Keratinocyte (primary cell): ENCODE data around the gene SLC19A1. TPM values are rescaled to one million over a fixed set of nuclear protein-coding genes. Genes with fewer than 3 reads are reported as not detected.
A peak's percentile ranks its signal among the peaks of the same experiment; 100 is the strongest.

Experiments used
- DNase-seq: peaks from one replicate; pipeline ENCODE4 v3.0.0-alpha.2; 2011; ENCODE audit warnings: low read depth, missing footprints, low spot score
- FAIRE-seq: peaks from 2 replicates; lab custom pipeline; 2011; peaks lifted over from hg19 to GRCh38; lab: Jason Lieb, UNC
- H2AFZ ChIP-seq: 2 replicates; pipeline ENCODE4 v1.6.0; 2012; ENCODE audit warnings: low read length, control low read depth, inconsistent platforms; ENCODE audit not compliant: control insufficient read depth
- H3K27ac ChIP-seq: 2 replicates; pipeline ENCODE4 v1.5.1; 2011; ENCODE audit warnings: low read length; ENCODE audit not compliant: control insufficient read depth, insufficient read depth
- H3K27me3 ChIP-seq: 3 replicates; pipeline ENCODE4 v1.6.0; 2011; ENCODE audit warnings: low read length; ENCODE audit not compliant: control insufficient read depth, insufficient read depth; ENCODE audit errors: extremely low read depth
- H3K36me3 ChIP-seq, 2 experiments: 2 replicates in 1 of 2; 3 replicates in 1 of 2; pipeline ENCODE4 v1.5.1; 2011; ENCODE audit warnings: low read length in 2 of 2, mild to moderate bottlenecking in 1 of 2; ENCODE audit not compliant: control insufficient read depth in 2 of 2, insufficient read depth in 2 of 2; ENCODE audit errors: extremely low read depth in 1 of 2
- H3K4me1 ChIP-seq: 3 replicates; pipeline ENCODE4 v1.5.1; 2011; ENCODE audit warnings: low read length; ENCODE audit not compliant: control insufficient read depth, insufficient read depth; ENCODE audit errors: extremely low read depth
- H3K4me2 ChIP-seq: 3 replicates; pipeline ENCODE4 v1.6.0; 2011; ENCODE audit warnings: low read depth, low read length; ENCODE audit not compliant: control insufficient read depth, insufficient read depth; ENCODE audit errors: extremely low read depth
- H3K4me3 ChIP-seq, 3 experiments: fragments of 200-600 bp in 1 of 3; sonication (generic) in 1 of 3; 2 replicates in 2 of 3; 3 replicates in 1 of 3; pipeline ENCODE4 v1.5.1; 2011 to 2016; ENCODE audit warnings: low read length in 3 of 3, mild to moderate bottlenecking in 3 of 3, control low read depth in 2 of 3, inconsistent platforms in 1 of 3, low read depth in 1 of 3, mixed read lengths in 1 of 3, mixed run types in 1 of 3, moderate library complexity in 1 of 3; ENCODE audit not compliant: control insufficient read depth in 2 of 3, insufficient read depth in 2 of 3; ENCODE audit errors: extremely low read depth in 1 of 3
- H3K79me2 ChIP-seq: 2 replicates; pipeline ENCODE4 v1.6.0; 2012; ENCODE audit warnings: low read length; ENCODE audit not compliant: control insufficient read depth, insufficient read depth
- H3K9ac ChIP-seq: 3 replicates; pipeline ENCODE4 v1.6.0; 2011; ENCODE audit warnings: low read length; ENCODE audit not compliant: control insufficient read depth, insufficient read depth; ENCODE audit errors: extremely low read depth
- H3K9me1 ChIP-seq: 3 replicates; pipeline ENCODE4 v1.6.0; 2011; ENCODE audit warnings: low read length; ENCODE audit not compliant: control insufficient read depth, insufficient read depth; ENCODE audit errors: extremely low read depth
- H3K9me3 ChIP-seq: 2 replicates; pipeline ENCODE4 v1.5.1; 2012; ENCODE audit warnings: low read depth, low read length; ENCODE audit not compliant: control insufficient read depth
- H4K20me1 ChIP-seq: 3 replicates; pipeline ENCODE4 v1.6.0; 2011; ENCODE audit warnings: low read length; ENCODE audit not compliant: control insufficient read depth, insufficient read depth; ENCODE audit errors: extremely low read depth
- EZH2 ChIP-seq: IDR thresholded peaks from one replicate; pipeline ENCODE4 v1.6.1; 2012; ENCODE audit warnings: inconsistent platforms, mild to moderate bottlenecking, low read length, moderate library complexity
- dilution Hi-C: fragments of 300-500 bp; cut with MboI; formaldehyde crosslinking; loops from one replicate; pipeline ENCODE4 v1.7.0; 2020; ENCODE audit warnings: low sequenced_read_pairs; ENCODE audit not compliant: extremely low pct_ligation_motif_present
- polyA plus RNA-seq, 5 experiments: library from polyadenylated mRNA; depleted of rRNA in 3 of 5; stranded (reverse) in 3 of 5; stranded (forward) in 1 of 5; unstranded in 1 of 5; fragments of >200 nt; gene quantifications; 1 replicate in 1 of 5; 2 replicates in 3 of 5; 3 replicates in 1 of 5; pipeline versions ENCODE4 v1.2.1 to v1.2.3, GENCODE V29; 2011 to 2012; ENCODE audit warnings: missing spikeins in 2 of 5, low read depth in 1 of 5, low replicate concordance in 1 of 5
- TF ChIP-seq, protein P1 (sequence below), 3 experiments: IDR thresholded peaks in 1 of 3; conservative IDR thresholded peaks in 1 of 3; optimal IDR thresholded peaks in 1 of 3; 2 replicates in 2 of 3; 3 replicates in 1 of 3; pipeline versions ENCODE3 to v1.5.1; 2011; ENCODE audit warnings: low read length in 3 of 3, mild to moderate bottlenecking in 3 of 3, moderate library complexity in 2 of 3, control low read depth in 1 of 3, inconsistent platforms in 1 of 3; ENCODE audit not compliant: insufficient read depth in 2 of 3; ENCODE audit errors: extremely low read depth in 1 of 3

Gene SLC19A1
- polyA plus RNA-seq, 1 donor (not counting 4 experiments of a cell fraction or from before 2014, with no cell fraction given): 3.8 TPM

DNA sequence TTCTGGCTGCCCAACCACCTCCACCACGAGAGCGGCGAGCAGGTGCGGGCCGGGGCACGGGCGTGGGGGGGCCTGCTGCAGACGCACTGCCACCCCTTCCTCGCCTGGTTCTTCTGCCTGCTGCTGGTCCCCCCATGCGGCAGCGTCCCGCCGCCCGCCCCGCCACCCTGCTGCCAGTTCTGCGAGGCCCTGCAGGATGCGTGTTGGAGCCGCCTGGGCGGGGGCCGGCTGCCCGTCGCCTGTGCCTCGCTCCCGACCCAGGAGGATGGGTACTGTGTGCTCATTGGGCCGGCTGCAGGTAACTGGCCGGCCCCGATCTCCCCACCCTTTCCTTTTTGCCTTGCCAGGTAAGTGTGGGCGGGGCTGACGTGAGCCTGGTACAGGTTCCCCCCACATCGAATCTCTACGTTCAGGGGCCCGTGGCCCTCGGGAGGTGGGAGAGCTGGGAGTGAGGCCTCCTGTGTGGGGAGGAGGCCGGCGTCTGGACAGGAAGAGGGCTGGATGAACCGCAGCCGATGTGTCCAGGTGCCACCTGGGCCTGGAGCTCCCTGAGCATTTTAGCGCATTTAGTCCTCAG is 85.6 kb downstream of the SLC19A1 start:
- peaks cover 26% of the 10 kb centered on the region for H3K4me1 ChIP-seq
- H3K27ac ChIP-seq: no peak overlapping the region
- H3K79me2 ChIP-seq: peaks cover 11% of the 10 kb centered on the region
- H2AFZ ChIP-seq: no peak overlapping the region
- no peaks in the 10 kb centered on the region for H3K27me3 ChIP-seq
- TF ChIP-seq, protein P1, sequence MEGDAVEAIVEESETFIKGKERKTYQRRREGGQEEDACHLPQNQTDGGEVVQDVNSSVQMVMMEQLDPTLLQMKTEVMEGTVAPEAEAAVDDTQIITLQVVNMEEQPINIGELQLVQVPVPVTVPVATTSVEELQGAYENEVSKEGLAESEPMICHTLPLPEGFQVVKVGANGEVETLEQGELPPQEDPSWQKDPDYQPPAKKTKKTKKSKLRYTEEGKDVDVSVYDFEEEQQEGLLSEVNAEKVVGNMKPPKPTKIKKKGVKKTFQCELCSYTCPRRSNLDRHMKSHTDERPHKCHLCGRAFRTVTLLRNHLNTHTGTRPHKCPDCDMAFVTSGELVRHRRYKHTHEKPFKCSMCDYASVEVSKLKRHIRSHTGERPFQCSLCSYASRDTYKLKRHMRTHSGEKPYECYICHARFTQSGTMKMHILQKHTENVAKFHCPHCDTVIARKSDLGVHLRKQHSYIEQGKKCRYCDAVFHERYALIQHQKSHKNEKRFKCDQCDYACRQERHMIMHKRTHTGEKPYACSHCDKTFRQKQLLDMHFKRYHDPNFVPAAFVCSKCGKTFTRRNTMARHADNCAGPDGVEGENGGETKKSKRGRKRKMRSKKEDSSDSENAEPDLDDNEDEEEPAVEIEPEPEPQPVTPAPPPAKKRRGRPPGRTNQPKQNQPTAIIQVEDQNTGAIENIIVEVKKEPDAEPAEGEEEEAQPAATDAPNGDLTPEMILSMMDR (optimal IDR thresholded peaks at IDR 0.05 in 1 of 3, IDR thresholded peaks at IDR 0.05 in 1 of 3, conservative IDR thresholded peaks at IDR 0.05 in 1 of 3; ENCODE audit: extremely low read depth in 1 of 3, insufficient read depth in 2 of 3, low read length in 3 of 3): no peak
- no peak for TF ChIP-seq EZH2
- no peaks in the 10 kb centered on the region for H3K9me3 ChIP-seq
- no peak for DNase-seq
- H3K9me1 ChIP-seq: no peaks in the 10 kb centered on the region
- FAIRE-seq: no peak
- peaks cover 0 to 3% of the 10 kb centered on the region in 2 experiments for H3K36me3 ChIP-seq
- dilution Hi-C loops: no loop called here
- H3K4me2 ChIP-seq: no peak overlapping the region
- no peak overlapping the region for H3K4me3 ChIP-seq
- H3K9ac ChIP-seq: no peak overlapping the region
- H4K20me1 ChIP-seq: peaks cover 13% of the 10 kb centered on the region

DNA sequence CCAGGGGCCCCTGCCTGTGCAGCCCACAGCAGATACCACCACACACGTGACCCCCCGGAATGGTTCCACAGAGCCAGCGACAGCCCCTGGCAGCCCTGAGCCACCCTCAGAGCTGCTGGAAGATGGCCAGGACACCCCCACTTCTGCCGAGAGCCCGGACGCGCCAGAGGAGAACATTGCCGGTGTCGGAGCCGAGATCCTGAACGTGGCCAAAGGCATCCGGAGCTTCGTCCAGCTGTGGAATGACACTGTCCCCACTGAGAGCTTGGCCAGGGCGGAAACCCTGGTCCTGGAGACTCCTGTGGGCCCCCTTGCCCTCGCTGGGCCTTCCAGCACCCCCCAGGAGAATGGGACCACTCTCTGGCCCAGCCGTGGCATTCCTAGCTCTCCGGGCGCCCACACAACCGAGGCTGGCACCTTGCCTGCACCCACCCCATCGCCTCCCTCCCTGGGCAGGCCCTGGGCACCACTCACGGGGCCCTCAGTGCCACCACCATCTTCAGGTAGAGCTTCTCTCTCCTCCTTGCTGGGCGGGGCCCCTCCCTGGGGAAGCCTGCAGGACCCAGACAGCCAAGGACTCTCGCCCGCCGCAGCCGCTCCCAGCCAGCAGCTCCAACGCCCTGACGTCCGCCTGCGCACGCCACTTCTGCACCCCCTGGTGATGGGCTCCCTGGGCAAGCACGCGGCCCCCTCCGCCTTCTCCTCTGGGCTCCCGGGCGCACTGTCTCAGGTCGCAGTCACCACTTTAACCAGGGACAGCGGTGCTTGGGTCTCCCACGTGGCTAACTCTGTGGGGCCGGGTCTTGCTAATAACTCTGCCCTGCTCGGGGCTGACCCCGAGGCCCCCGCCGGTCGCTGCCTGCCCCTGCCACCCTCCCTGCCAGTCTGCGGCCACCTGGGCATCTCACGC is 86.3 kb downstream of the SLC19A1 start:
- Histone ChIP-seq H3K9me1 (no peaks in the 10 kb centered on the region), H3K36me3 (peaks cover 0 to 3% of the 10 kb centered on the region in 2 experiments), H3K27me3 (no peaks in the 10 kb centered on the region), H3K9me3 (no peaks in the 10 kb centered on the region), H2AFZ (no peak overlapping the region), H3K4me1 (peaks cover 26% of the 10 kb centered on the region), H3K27ac (no peak overlapping the region), H3K4me2 (peak overlapping the region; percentile 32), H3K79me2 (peaks cover 11% of the 10 kb centered on the region), H3K9ac (no peak overlapping the region), H4K20me1 (peaks cover 13% of the 10 kb centered on the region), H3K4me3 (no peak overlapping the region)
- DNase-seq (no peak), FAIRE-seq (no peak)
- TF ChIP-seq, protein P1 (optimal IDR thresholded peaks at IDR 0.05 in 1 of 3, IDR thresholded peaks at IDR 0.05 in 1 of 3, conservative IDR thresholded peaks at IDR 0.05 in 1 of 3; ENCODE audit: extremely low read depth in 1 of 3, insufficient read depth in 2 of 3, low read length in 3 of 3): no peak
- TF ChIP-seq EZH2: no peak
- dilution Hi-C loops: no loop called here
